HCT116 (cell line): Measurements from ENCODE around the gene DERA. TPM values are rescaled to one million over a fixed set of nuclear protein-coding genes. Genes with fewer than 3 reads are reported as not detected.

Source experiments
- ATAC-seq: fragments of 200-7000 bp; cut with Tn5 transposase; 2 replicates; pipeline ENCODE4 v1.9.1; 2020; ENCODE audit warnings: mild to moderate bottlenecking, moderate library complexity
- BruUV-seq: library from RNA; stranded (reverse); fragments of 400-500 nt; replicated peaks from 2 replicates; lab custom pipeline; 2021; lab: Mats Ljungman, UMichigan
- CTCF ChIA-PET: fragments of 300-600 bp; sonication (Branson Sonifier 250); formaldehyde crosslinking; loops from one replicate; lab custom pipeline; 2021; ENCODE audit warnings: antibody characterized with exemption; lab: Charles Lee
- POLR2A ChIA-PET: fragments of 300-600, 350-600 bp; sonication (Branson Sonifier 250); formaldehyde crosslinking; loops from one replicate; lab custom pipeline; 2021; ENCODE audit warnings: antibody characterized with exemption; lab: Charles Lee
- RAD21 ChIA-PET, 2 experiments: fragments of 300-600 bp; sonication (Branson Sonifier 250); formaldehyde crosslinking; loops; one replicate each; lab custom pipeline; 2023; ENCODE audit warnings: low total read pairs in 2 of 2; ENCODE audit not compliant: uncharacterized antibody in 2 of 2, unreplicated experiment in 2 of 2, low non-redundant PET in 1 of 2; lab: Charles Lee
- DNase-seq: peaks from one replicate; pipeline ENCODE4 v3.0.0-alpha.2; 2010; ENCODE audit warnings: low read depth, low spot score
- H2AFZ ChIP-seq: fragments of 200-600 bp; shearing (Covaris generic), sonication (generic); 2 replicates; pipeline ENCODE4 v1.6.1; 2017; ENCODE audit warnings: low read depth, mixed run types, mixed read lengths, antibody characterized with exemption, low read length; ENCODE audit not compliant: poor library complexity, severe bottlenecking
- H3K27ac ChIP-seq: 2 replicates; pipeline ENCODE4 v1.5.1; 2012; ENCODE audit warnings: low read depth, low read length
- H3K27me3 ChIP-seq: fragments of 200-600 bp; sonication (generic); 2 replicates; pipeline ENCODE4 v1.6.1; 2016; ENCODE audit warnings: mixed run types, low read length, mixed read lengths; ENCODE audit not compliant: insufficient read depth
- H3K36me3 ChIP-seq, 2 experiments: fragments of 200-500 bp in 1 of 2; fragments of 200-600 bp in 1 of 2; sonication (Bioruptor generic) in 1 of 2; sonication (generic) in 1 of 2; 2 replicates each; pipeline versions ENCODE4 v1.5.1 to v1.6.1; 2014 to 2016; ENCODE audit warnings: low read length in 2 of 2, inconsistent platforms in 1 of 2, mixed read lengths in 1 of 2, mixed run types in 1 of 2; ENCODE audit not compliant: insufficient read depth in 2 of 2, control insufficient read depth in 1 of 2
- H3K4me1 ChIP-seq, 2 experiments: fragments of 200-600 bp in 1 of 2; sonication (generic) in 1 of 2; 2 replicates each; pipeline versions ENCODE4 v1.5.1 to v1.6.1; 2012 to 2017; ENCODE audit warnings: low read length in 2 of 2, inconsistent platforms in 1 of 2, mild to moderate bottlenecking in 1 of 2, mixed read lengths in 1 of 2, mixed run types in 1 of 2, moderate library complexity in 1 of 2; ENCODE audit not compliant: insufficient read depth in 2 of 2, control insufficient read depth in 1 of 2
- H3K4me2 ChIP-seq: fragments of 200-600 bp; sonication (generic); 2 replicates; pipeline ENCODE4 v1.6.1; 2017; ENCODE audit warnings: mixed run types, low read length, mixed read lengths
- H3K4me3 ChIP-seq, 2 experiments: fragments of 200-600 bp in 1 of 2; sonication (generic) in 1 of 2; replicated peaks in 1 of 2; 2 replicates each; pipeline ENCODE4 v1.5.1; 2011 to 2016; ENCODE audit warnings: low read length in 2 of 2, control low read depth in 1 of 2, low read depth in 1 of 2, mild to moderate bottlenecking in 1 of 2, mixed read lengths in 1 of 2, mixed run types in 1 of 2
- H3K79me2 ChIP-seq: fragments of 200-600 bp; sonication (generic); 2 replicates; pipeline ENCODE4 v1.6.1; 2017; ENCODE audit warnings: mild to moderate bottlenecking, mixed run types, low read length, moderate library complexity, mixed read lengths; ENCODE audit not compliant: insufficient read depth
- H3K9ac ChIP-seq: fragments of 200-600 bp; sonication (generic); 2 replicates; pipeline ENCODE4 v1.6.1; 2016; ENCODE audit warnings: low read length, mixed read lengths
- H3K9me2 ChIP-seq: fragments of 200-600 bp; sonication (generic), shearing (Covaris generic); 2 replicates; pipeline ENCODE4 v1.6.1; 2017; ENCODE audit warnings: mixed run types, mild to moderate bottlenecking, moderate library complexity; ENCODE audit not compliant: insufficient read depth
- H3K9me3 ChIP-seq, 2 experiments: fragments of 200-500 bp in 1 of 2; fragments of 200-600 bp in 1 of 2; sonication (Bioruptor generic) in 1 of 2; sonication (generic) in 1 of 2; 2 replicates each; pipeline ENCODE4 v1.6.1; 2014 to 2017; ENCODE audit warnings: low read length in 2 of 2, mixed read lengths in 2 of 2, inconsistent platforms in 1 of 2, low read depth in 1 of 2, mild to moderate bottlenecking in 1 of 2, mixed run types in 1 of 2, moderate library complexity in 1 of 2; ENCODE audit not compliant: control insufficient read depth in 1 of 2, insufficient read depth in 1 of 2
- H4K20me1 ChIP-seq: fragments of 200-600 bp; sonication (generic), shearing (Covaris generic); 2 replicates; pipeline ENCODE4 v1.6.1; 2017; ENCODE audit warnings: mixed run types, mild to moderate bottlenecking, moderate library complexity; ENCODE audit not compliant: insufficient read depth
- CBX3 ChIP-seq: IDR thresholded peaks from 2 replicates; pipeline ENCODE4 v1.6.1; 2012; ENCODE audit warnings: low read depth
- EGR1 ChIP-seq: IDR thresholded peaks from 2 replicates; pipeline ENCODE4 v1.6.1; 2012; ENCODE audit warnings: low read depth
- EZH2 ChIP-seq: fragments of 200-600 bp; sonication (generic); IDR thresholded peaks from 2 replicates; pipeline ENCODE4 v1.6.1; 2017; ENCODE audit warnings: antibody characterized with exemption, mixed run types
- EZH2phosphoT487 ChIP-seq: fragments of 200-600 bp; IDR thresholded peaks from 2 replicates; pipeline ENCODE4 v1.6.1; 2018; ENCODE audit warnings: antibody characterized with exemption, borderline replicate concordance
- MAX ChIP-seq: IDR thresholded peaks from 2 replicates; pipeline ENCODE4 v1.6.1; 2012
- POLR2A ChIP-seq: IDR thresholded peaks from 2 replicates; pipeline ENCODE4 v1.7.0; 2011; ENCODE audit warnings: borderline replicate concordance; ENCODE audit not compliant: insufficient read depth, insufficient read length; ENCODE audit errors: extremely low read depth
- TCF7L2 ChIP-seq: IDR thresholded peaks from 2 replicates; pipeline ENCODE4 v1.7.0; 2011; ENCODE audit warnings: borderline replicate concordance, inconsistent platforms; ENCODE audit not compliant: insufficient read depth, insufficient read length; ENCODE audit errors: extremely low read depth
- YY1 ChIP-seq: IDR thresholded peaks from 2 replicates; pipeline ENCODE4 v1.6.1; 2011; ENCODE audit warnings: low read length, low read depth, moderate library complexity, mild to moderate bottlenecking; ENCODE audit not compliant: insufficient replicate concordance; ENCODE audit errors: extremely low read depth
- ZBTB33 ChIP-seq: IDR thresholded peaks from 2 replicates; pipeline ENCODE4 v1.6.1; 2011; ENCODE audit warnings: mild to moderate bottlenecking, low read length, moderate library complexity; ENCODE audit not compliant: insufficient replicate concordance; ENCODE audit errors: extremely low read depth
- ZFX ChIP-seq: fragments of 450-650 bp; IDR thresholded peaks from 2 replicates; pipeline ENCODE4 v1.6.1; 2017
- ZNF274 ChIP-seq: fragments of 200-500 bp; sonication (Bioruptor generic); IDR thresholded peaks from 2 replicates; pipeline ENCODE4 v1.6.1; 2014; ENCODE audit warnings: mild to moderate bottlenecking, low read depth, low read length, inconsistent platforms
- intact Hi-C: fragments of 100-400 bp; cut with micrococcal nuclease; formaldehyde crosslinking; loops from 2 replicates; pipeline ENCODE4 v1.10.0; 2022
- total RNA-seq: library from RNA; stranded (reverse); gene quantifications from one replicate; pipeline ENCODE4 v1.2.1, GENCODE V29; 2021; ENCODE audit not compliant: unreplicated experiment

The DERA gene
- total RNA-seq, 1 experiment from 2014 or later, result 32.6 TPM

DNA sequence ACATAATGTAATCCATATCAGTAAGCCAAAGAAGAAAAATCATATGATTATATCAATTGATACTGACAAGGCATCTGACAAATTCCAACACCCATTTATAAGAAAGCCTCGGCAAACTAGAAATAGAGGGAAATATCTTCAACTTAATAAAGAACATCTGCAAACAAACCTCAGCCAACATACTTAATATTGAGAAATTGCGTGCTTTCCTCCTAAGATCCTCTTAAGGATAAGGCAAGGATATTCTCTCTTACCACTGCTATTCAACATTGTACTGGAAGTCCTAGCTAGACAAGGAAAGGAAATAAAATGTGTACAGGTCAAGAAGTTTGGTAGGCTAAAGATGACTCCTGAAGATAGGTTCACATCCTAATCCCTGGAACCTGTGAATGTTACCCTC is 115.9 kb downstream of the DERA start:
- no peaks in the 10 kb centered on the region for H3K79me2 ChIP-seq
- intact Hi-C loops, result no loop called here
- TF ChIP-seq TCF7L2 (no peak), MAX (no peak), ZBTB33 (no peak), ZNF274 (no peak), POLR2A (no peak), EGR1 (no peak)
- H3K27ac ChIP-seq, result no peak overlapping the region
- H3K27me3 ChIP-seq, result no peaks in the 10 kb centered on the region
- RAD21 ChIA-PET, result no interaction called here
- no peaks in the 10 kb centered on the region for H3K9me2 ChIP-seq
- POLR2A ChIA-PET, result no interaction called here
- H2AFZ ChIP-seq, result no peak overlapping the region
- H3K9me3 ChIP-seq, result peaks cover 0 to 5% of the 10 kb centered on the region in 2 experiments; a peak in 1 of 4 replicates
- H3K36me3 ChIP-seq, result no peaks in the 10 kb centered on the region
- H3K4me3 ChIP-seq, result no peak overlapping the region
- CTCF ChIA-PET, result no interaction called here
- ATAC-seq (no peak), DNase-seq (no peak)
- no TSS peak for BruUV-seq
- no peaks in the 10 kb centered on the region for H3K4me1 ChIP-seq
- H3K9ac ChIP-seq, result no peak overlapping the region
- no peaks in the 10 kb centered on the region for H4K20me1 ChIP-seq
- H3K4me2 ChIP-seq, result no peak overlapping the region

DNA sequence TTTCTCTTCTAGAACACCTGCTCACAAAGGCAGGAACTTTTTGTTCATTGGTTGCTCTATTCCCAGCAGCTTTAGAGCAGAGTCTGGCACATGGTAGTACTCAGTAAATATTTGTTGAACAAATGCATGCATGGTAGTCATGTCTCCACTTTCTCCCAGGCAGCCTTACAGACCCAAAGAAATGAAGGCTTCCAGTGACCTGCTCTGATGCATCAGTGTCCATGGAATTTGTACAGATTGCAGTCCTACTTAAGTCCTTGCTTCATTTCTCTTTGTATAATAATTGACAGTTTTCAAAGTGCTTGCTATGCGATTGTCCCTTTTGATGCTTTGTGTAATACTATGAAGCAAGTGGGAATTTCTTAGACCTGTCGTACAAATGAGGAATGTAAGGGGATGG is 119.6 kb downstream of the DERA start:
- no peak for DNase-seq
- ChIA-PET POLR2A (no interaction called here), RAD21 (no interaction called here), CTCF (no interaction called here)
- Histone ChIP-seq H3K27me3 (no peaks in the 10 kb centered on the region), H3K4me3 (no peak overlapping the region), H3K4me1 (no peaks in the 10 kb centered on the region), H3K36me3 (no peaks in the 10 kb centered on the region), H3K27ac (no peak overlapping the region), H3K4me2 (no peak overlapping the region), H3K9me2 (no peaks in the 10 kb centered on the region), H3K9ac (no peak overlapping the region), H3K79me2 (no peaks in the 10 kb centered on the region), H4K20me1 (no peaks in the 10 kb centered on the region), H3K9me3 (no peaks in the 10 kb centered on the region), H2AFZ (no peak overlapping the region)
- BruUV-seq, result no TSS peak
- ATAC-seq, result no peak
- intact Hi-C loops, result no loop called here
- TF ChIP-seq EZH2phosphoT487 (no peak), CBX3 (no peak), EGR1 (no peak), YY1 (no peak), POLR2A (no peak), TCF7L2 (no peak), EZH2 (no peak), ZFX (no peak)
